AG09319 (cell line): ENCODE results near the gene FAM83C.

Experiments used
- DNase-seq: peaks from one replicate; pipeline ENCODE4 v3.0.0-alpha.2; 2010; ENCODE audit warnings: low read depth; ENCODE audit errors: extremely low read depth
- TF ChIP-seq, protein P1 (sequence below): IDR thresholded peaks from 2 replicates; pipeline ENCODE4 v1.5.1; 2011; ENCODE audit warnings: low read depth, mild to moderate bottlenecking, inconsistent platforms, low read length, moderate library complexity

Gene FAM83C

DNA sequence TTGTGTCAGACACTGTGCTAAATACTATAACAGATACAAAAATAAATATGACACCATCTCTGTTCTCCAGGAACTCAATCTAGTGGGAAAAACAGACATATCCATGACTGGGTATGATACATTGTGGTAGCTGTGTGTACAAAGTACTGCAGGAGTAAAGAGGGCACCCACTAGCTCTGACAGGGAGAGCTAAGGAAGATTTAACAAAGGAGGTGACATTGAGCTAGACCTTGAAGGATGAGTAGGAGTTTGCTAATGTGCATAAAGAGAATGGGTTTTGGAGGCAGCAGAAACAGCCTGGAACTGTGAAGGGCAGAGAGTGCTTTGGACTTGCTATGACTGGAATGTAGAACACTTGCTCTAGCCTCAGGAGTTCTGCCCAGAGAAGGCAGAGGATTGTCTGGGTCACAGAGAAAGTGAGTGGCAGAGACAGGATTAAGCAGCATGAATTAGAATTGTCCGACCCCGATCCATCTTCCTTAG lies 51.4 kb downstream of the FAM83C start:
- TF ChIP-seq, protein P1, sequence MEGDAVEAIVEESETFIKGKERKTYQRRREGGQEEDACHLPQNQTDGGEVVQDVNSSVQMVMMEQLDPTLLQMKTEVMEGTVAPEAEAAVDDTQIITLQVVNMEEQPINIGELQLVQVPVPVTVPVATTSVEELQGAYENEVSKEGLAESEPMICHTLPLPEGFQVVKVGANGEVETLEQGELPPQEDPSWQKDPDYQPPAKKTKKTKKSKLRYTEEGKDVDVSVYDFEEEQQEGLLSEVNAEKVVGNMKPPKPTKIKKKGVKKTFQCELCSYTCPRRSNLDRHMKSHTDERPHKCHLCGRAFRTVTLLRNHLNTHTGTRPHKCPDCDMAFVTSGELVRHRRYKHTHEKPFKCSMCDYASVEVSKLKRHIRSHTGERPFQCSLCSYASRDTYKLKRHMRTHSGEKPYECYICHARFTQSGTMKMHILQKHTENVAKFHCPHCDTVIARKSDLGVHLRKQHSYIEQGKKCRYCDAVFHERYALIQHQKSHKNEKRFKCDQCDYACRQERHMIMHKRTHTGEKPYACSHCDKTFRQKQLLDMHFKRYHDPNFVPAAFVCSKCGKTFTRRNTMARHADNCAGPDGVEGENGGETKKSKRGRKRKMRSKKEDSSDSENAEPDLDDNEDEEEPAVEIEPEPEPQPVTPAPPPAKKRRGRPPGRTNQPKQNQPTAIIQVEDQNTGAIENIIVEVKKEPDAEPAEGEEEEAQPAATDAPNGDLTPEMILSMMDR = no peak
- no peak for DNase-seq

DNA sequence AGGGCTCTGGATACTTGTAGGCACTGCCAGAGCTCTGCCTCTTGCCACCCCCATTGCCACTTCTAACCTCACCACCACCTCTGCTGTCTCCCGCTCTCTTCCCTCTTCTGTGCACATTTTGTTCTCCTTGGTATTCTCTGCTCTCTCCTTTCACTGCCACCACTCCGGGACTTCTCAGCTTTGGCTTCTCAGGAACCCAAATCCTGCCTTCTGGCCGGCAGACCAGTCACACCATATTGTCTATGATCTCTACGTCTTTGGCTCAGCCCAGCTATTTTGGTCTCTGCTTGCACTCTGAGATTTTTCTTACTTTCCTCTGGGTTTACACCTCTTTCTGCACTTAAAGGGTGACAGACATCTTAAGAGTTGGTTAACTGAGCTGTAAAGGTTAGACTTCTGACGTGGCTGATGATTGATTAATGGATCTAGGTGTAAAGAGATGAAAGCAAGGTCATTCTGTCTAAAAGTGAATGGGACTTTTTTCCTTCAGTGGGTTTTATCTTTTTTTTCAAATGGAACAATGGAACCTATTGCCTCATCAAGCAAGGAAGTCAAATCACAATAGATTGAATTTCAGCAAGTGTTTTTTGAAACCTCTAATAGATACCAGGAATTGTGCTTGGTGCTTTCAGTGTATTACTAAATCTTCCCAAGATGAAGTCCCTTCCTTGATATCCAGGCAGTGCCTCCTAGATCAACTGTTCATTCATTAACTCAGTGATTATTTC lies 52.0 kb downstream of the FAM83C start:
- DNase-seq = no peak
- TF ChIP-seq, protein P1 = no peak

DNA sequence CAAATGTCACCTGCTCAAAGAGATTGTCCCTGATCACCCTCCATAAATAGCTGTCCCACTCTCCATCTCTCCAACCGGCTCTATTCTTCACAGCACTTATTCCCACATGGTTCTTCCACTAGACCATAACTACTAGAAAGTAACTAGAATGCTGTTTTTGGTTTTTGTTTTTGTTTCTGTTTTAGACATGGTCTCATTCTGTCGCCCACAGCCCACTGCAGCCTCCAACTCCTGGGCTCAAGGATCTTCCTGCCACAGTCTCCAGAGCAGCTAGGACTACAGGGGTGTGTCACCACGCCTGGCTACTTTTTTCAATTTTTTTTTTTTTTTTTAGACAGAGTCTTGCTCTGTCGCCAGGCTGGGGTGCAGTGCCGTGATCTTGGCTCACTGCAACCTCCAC lies 53.5 kb downstream of the FAM83C start:
- TF ChIP-seq, protein P1 = no peak
- DNase-seq = no peak

DNA sequence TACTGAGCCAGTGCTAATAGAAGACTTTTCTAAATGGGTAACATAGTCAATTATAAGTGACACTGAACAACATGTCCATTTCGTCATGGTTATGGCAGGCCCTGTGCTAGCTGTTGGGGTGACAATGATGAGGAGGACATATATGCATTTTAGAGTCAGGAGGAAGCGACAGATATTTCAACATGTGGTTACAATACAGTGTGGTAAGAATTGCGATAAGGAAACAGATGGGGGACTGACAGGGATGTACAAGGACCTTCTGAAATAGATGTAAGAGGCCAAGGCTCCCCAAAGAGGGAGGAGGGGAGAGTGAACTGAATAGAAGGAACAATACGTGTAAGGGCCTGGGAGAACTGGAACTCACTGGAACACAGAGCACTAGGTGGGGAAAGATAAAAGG lies 54.1 kb downstream of the FAM83C start:
- TF ChIP-seq, protein P1 = no peak
- DNase-seq = no peak

DNA sequence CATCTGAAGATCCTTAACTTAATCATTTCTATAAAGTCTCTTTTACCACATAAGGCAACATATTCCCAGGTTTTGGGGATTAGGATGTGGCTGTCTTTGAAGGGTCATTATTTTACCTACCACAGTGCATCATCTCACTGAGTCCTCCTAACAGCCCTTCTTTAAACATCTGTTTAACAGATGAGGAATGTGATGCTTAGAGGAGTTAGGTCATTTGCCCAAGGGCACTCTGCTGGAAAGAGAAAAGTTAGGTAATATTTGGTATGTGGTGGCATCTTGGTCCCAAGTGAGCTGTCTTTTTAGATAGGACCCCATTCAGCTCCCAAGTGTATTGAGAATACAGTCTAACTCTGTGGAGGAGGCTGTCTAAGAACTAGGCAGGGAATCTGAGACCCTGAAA lies 54.7 kb downstream of the FAM83C start:
- no peak for DNase-seq
- TF ChIP-seq, protein P1 = no peak

DNA sequence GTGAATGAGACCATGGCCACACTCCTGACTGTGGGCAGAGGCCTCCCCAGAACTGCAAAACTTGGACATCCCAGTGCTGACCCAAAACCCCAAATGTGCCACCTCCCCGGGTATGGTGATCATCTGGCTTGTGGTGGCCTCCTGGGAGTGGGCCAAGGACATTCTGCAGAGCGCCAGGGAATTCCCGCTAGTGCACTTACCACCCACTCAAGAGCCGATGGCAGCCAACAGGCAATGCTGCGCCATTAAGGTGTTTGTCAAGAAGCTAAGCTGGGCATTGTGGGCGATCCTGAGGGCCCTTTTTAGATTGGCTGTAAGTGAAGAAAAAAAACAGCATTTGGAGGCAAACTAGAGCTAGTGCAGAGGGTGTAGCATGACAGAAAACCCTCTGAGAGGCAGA lies 56.3 kb downstream of the FAM83C start:
- TF ChIP-seq, protein P1 = no peak
- no peak for DNase-seq
